ENCODE results near the gene DYNC1I1.

DYNC1I1 gene

DNA sequence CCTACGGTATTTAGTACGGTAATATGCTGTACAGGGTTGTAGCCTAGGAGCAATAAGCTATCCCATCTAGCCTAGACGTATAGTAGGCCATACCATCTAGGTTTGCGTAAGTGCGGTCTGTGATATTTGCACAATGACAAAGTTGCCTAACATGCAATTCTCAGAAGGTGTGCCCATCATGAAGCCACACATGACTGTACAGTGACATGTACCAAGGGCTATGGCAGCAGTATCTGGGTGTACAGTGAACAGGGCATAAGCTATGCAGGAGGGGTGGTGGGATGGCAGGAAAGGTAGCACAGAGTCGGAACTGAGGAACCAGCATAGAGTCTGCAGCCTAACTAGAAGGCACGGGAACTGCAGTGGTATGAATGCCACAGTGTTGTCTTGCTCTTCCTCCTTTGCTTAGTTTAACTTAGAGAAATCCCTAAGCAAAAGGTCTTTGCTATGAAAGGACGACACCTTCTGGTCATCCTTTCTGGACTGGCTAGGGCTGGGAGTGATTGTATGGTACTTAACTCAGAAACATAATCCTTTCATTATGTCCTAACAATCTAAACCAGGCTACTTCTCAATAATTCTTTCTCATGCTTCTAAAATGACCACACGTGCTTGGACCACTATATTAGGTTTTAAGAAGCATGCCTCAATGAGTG, 93.5 kb downstream of the DYNC1I1 start:
- peak; percentile 19 for DNase-seq

DNA sequence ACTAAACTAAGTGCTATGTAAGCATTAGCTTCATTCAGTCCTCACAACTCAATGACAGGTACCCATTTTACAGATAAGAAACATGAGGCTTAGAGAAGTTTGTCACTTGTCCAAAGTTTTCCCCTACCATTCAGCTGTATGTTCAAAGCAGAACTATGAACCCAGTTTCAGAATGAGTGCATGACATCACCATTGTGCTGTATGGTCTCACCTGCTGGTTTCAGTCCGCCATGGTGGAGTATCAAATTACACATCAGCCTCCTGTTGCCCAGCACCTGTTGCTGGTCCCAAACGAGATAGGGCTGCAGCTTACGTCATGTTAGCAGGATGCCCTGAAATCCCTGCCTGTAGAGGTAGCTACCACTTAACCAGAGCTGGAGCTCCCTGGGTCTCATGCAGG, 95.0 kb downstream of the DYNC1I1 start:
- peak; percentile 41 for DNase-seq

DNA sequence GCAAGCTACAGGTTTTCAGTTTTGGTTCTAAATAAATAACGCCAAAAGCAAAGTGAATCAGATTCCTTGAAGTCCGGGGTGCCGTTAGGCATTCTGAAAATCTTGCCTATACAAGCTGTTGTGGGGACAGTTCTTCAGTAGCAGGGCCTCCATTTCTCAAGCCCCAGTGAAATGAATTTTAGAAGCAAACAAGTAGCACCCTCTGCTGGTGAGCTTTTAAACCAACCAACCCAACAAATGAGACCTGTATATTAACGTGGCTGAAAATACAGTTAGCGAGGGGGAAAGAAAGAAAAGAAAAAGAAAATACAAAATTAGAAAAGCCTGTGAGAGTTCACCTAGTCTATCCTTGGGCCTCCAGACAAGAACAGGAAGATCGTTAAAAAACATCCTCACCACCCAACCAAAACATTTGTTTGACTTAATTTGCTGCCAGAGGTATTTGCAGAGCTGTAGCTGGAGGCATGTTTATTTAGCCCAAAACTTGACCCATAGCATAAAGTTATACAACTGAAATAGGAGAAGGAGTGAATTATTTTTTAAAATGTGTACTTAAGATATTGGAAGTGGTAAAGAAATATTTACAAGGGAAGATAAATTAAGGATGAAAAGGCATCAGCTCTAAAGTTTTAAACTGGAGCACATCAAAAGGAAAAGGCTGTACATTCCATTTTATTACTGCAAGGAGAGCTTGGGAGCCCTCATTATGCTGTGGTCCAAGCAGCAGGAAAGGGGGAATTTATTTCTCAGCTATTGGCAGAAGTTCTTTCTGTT, 98.9 kb downstream of the DYNC1I1 start:
- DNase-seq: peak; percentile 49

DNA sequence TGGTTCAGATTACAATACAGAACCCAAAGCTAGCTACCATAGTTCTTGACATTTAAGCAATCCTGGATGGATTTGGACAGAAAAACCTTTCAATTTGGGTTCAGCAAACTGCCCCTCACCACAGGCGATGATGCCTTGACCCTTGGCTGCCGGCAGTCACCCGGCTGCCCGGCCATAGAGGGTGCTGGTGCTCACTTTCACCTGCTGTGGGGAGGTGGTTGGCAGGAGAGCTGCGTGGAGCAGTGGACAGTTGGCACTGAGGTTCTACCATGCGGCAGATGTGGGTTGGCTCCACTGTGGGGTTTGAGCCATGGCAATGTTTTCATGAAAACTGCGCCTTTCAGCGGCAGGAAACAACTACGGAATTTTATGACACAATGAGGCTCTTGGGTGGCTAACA, 99.5 kb downstream of the DYNC1I1 start:
- no peak for DNase-seq

DNA sequence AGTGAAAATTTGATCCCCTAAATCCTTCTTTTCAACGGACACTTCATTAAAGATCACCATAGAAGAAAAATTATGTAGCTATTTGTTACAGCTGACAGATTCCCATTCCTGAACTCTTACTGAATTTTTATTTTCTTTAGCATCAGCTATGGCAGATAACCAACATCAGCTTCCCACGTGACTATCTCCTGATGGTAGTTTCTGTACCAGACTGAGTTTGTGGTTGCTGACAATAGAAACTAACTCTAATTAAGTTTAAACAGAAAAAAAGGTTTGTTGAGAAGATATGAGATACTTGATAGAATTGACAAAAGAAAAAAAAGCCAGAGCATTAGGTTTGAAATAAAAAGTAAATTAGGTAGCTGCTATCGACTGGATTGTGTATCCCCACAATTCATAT, 101.8 kb downstream of the DYNC1I1 start:
- no peak for DNase-seq

DNA sequence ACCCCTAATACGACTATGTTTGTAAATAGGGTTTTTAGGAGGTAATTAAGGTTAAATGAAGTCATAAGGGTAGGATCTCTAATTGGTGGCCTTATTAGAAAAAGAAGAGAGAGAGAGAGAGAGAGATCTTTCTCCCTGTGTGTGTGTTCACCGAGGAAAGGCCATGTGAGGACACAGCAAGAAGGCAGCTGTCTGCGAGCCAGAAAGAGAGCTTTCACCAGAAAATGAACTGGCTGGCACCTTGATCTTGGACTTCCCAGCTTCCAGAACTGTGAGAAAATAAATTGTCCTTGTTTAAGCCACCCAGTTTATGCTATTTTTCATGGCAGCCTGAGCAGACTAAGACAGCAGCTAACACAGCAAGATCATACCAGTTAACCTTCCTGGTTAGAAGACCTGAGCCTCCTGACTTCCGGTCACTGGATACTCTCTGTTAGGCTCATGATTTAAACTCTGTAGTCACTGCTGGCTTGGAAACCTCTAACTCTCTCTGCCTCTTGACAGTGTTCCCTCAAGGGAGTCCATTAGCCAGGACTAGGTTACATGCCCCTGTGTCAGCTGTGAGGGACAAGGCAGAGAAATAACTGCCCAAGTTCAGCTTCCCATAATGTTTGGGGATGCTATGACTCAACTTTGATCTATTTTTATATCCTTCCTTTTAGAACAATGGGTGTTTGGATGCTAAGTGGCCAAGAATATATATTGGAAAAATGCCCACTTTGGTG, 102.3 kb downstream of the DYNC1I1 start:
- no peak for DNase-seq

DNA sequence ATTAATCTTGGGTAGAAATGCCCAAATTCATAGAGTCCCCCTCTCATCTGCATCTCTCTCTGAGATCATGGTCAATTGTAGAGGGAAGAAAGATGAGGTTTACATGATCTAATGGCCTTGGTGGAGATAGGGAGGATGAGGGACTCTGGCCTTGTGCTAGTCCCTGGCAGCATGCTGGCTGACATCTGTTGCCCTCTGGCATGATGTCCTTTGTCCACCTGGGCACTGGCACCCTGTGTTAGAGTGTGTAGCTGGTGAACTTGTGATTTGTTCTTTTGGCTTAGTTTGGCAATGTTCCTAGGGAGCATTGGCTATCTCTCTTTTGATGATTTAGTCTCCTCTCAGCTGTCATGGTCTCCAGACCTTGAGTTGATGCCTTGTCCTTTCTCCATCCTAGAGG, 103.2 kb downstream of the DYNC1I1 start:
- no peak for DNase-seq

DNA sequence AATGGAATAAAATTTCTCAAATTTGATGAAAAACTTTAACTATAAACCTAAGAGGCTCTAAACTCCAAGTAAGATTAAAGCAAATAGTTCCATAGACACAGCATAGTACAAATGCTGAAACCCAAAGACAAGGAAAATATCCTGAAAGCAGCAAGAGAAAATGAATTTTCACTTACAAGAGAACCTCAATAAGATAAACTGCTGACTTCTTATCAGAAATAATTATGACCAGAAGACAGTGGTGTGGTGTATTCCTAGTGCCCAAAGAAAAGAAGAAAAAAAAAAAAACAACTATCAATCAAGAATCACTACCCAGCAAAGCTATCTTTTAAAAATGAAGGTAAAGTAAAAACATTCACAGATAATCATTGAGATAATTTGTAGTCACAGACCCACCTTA, 106.3 kb downstream of the DYNC1I1 start:
- no peak for DNase-seq

DNA sequence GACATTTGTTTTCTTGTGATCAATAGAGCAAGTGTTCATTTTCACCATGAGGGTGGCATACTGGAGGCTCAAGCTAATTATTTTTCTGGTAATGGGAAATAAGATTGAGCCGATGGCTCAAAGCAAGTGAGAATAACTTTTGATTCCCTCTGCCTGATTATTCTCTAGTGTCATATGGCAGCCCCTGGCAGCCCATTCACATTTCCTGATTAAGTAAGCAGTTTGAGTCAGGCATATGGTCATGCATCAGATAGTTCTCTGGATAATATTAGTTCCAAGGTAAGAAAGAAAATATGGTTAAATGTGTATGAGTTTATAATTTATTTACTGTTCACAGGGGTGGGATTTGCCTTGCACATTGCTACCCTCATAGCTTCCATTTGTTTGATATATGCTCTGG, 109.2 kb downstream of the DYNC1I1 start:
- DNase-seq: no peak

DNA sequence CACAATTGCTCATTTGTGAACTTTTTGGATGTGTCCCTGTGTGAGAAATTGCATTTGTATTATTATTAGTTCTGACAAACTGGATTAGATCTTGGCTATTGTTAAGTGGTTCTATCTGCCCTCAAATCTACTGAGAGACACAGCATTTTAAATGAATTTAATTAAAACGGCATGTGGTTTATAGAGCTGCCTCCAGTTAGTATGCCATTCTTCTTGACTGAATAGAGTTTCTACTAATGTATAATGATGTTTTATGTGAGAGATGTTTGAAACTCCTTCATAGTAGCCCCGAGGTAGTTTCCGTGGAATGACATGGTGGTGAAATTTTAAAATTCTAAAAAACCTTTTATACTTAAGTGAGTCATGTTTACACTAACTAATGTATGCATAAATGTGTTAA, 110.9 kb downstream of the DYNC1I1 start:
- no peak for DNase-seq

DNA sequence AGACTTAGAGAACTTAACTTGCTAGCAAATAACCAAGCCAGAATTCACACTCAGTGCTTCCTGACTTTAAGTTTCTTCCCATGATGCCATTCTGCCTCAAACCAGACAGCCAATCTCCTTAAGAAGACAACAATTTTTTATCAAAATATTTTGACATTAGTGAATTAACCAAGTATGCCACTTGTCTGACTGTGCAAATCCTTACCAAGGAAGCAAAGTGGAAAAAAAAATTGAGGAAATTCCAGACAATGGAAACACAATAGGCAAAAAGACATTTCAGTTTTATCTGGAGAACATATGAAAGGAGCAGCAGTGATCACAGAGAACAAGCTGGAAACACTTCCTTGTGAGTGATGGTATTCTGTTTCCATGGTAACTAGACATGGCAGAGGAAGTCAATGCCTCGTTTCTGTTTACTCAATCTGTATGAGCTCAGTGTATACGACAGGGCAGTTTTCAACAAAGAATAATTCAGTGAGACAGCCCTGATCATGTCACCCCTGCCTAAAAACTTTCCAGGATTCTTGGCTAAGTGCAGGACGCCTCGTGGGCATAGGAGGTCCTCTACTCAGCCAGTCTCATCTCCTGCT, 114.2 kb downstream of the DYNC1I1 start:
- DNase-seq: no peak

DNA sequence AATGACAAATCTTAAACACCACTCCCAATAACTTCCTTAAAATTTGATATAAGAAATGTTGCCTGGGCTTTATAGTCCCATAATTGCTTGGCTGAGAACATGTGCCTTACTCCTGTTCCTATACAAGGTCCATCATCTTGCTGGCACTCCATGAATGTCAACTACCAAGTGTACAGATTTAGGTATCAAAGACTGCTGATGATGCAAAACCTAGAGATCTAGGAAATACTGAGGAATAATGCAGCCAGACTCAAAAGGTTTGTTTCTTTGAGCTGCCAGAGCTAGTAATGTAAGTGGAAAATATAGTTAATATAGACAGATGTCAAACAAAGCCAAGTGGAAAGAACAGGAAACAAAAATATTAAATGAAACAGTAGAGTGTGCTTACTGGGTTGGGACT, 121.1 kb downstream of the DYNC1I1 start:
- no peak for DNase-seq

DNA sequence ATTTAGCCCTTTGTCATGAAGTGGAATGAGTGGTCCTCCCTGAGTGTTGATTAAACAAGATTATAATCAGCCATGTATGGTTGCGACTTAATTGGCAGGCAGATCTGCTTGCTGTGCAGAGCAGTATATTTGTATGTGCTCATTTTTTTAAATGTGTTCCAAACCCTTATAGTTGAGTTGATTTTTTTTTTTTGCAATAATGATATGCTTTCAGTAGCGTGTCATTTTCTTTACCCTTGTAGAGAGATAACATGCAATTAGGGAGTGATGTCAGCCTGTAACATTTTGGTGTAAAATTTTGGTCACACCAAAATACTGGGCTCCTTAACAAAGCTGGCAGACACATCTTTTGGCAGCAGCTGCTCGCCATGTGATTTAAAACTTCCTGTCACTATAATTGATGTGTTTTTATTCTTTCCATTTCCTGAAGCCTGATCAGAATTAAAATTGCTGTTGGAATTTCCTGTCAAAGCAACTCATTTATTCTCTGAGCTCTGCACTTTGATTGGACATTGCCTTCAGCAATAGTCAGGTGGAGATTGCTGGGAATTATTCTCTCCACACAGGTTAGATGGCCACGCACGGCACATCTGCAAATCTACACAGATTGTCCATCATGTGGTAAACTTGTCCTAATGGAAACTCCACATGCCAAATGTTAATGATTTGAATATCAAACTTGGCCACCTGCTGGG, 125.3 kb downstream of the DYNC1I1 start:
- DNase-seq: no peak

DNA sequence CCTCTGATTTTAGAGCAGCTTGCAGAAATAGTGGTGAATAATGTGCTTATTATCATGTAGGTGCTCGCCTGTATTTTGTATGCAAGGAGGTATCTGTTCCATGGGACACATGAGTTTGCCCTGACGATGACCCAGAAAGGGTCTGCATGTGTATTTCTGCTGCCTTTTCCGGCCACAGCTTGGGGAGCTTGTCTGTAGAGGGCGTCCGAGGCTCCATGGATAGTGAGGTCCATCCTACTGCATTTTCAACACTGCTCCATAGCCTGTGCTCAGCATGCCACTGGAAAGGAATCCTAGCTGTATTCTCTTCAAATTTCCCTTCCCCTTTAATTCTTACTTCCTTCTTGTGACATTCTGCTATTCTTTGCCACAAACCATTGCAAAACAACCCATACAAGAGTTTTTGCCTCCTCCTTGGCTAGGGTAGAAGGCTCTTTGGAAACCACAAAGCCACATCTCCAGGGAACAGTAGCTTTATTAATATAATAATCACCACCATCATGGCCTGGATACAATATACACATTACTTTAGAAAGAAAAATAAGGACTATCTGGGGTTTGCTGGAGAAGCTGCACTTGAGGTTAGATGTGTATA, 127.7 kb downstream of the DYNC1I1 start:
- no peak for DNase-seq

DNA sequence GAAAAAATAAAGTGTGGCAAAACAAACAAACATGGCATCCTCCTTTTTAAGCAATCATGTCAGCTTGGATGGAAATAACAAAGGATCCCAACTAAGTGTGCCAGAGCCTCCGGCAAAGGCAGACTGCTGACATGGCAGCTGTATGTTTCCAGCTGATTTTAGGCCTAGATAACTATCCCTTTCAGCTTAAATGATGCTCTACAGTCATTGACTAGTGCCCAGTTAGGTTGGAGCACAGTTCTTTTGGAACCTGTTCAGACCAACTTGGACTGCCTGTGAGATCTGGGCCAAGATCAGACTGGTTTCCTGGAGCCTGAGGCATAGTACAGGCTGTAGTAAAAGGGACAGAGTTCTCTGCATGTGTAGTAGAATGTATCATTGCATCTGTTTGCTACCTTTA, 128.7 kb downstream of the DYNC1I1 start:
- no peak for DNase-seq

DNA sequence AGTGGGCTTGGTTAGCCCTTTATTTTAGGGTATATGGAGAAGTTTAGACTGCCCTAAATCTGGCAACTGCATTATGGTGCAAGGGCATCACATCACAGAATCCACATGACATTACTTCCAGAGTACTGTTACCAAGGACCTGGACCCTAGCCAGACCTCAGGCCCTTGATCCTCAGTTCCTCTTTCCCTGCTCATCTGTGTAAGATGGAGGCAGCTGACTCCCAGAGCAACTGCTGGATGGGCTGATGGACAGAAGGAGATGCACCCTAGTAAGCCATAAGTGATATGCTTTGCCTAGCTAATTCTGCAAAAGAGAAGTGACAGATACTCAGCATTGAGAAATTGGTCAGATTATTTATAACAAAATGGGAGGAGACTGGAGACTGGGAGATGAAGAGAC, 131.7 kb downstream of the DYNC1I1 start:
- peak; percentile 15 for DNase-seq

DNA sequence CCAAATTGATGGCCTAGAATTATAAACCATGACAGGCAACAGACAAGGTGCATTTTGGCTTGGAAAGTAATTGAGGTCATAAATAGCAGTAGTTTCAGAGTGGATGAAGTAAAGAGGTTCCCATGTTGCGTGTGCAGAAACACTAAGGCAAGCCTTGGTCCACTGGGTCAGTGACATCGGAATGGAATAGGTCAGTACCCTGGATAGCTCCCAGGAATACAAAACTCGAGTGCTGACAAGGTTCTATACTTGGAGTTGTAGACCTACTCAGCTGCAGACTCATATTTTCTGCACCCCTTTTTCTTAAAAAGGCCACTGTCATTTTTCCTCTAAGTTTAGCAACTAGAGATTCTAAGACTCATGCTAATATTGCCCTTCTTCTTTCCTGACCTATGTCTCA, 132.8 kb downstream of the DYNC1I1 start:
- peak; percentile 11 for DNase-seq

DNA sequence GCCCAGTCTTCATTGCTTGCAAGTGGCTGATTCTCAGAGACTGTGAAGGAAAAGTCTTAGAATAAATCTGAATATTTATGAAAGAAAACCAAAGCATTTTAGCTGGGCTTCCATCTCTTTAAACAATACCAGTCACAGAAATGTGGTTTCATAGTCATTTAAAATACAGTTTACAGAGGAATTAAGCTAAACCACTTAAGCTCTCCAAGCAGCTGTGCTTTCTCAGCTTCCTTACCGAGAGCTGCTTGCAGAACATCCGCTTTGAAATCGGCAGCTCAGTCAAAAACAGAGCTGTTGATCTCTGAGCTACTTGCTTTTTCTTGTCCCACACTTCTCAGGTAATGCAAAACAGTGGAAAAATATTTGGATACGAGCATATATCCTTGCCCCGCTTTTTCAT, 134.5 kb downstream of the DYNC1I1 start:
- DNase-seq: no peak

DNA sequence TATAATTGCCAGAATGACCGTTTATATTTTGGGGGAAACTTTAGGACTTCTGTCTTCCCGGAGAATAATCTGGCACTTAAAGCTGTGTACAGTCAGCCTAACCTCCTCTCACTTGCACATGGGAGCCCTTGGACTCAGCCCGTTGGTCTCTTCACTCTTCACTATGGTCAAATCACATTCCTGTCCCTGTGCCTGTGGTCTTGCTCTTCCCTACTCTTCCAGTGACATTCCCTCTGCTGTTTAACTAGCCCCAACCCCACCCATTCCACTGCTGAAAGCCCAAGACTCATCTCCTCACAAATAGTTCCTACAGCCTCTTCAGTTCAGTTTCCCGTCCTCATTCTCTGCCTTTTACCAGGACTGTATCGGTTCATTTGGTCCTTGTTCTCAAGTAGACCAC, 135.0 kb downstream of the DYNC1I1 start:
- no peak for DNase-seq

DNA sequence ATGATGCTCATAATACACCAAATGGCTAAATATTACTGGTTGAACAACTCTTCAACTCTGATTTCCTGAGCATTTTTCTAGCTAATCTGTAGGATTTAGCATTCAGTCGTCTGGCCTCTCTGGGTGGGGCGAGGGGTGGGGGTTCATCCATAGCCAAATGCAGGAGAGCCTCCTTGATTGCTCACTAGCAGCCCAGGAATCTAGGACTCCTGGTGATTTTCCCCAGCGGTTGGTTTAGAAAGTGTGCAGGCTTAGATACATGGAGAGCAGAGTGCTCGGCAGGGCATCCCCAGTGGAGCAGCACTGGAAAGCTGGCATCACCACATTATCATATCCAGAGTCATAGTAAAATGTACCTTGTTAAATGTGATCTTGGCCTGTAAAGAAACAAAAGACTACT, 136.1 kb downstream of the DYNC1I1 start:
- no peak for DNase-seq

DNA sequence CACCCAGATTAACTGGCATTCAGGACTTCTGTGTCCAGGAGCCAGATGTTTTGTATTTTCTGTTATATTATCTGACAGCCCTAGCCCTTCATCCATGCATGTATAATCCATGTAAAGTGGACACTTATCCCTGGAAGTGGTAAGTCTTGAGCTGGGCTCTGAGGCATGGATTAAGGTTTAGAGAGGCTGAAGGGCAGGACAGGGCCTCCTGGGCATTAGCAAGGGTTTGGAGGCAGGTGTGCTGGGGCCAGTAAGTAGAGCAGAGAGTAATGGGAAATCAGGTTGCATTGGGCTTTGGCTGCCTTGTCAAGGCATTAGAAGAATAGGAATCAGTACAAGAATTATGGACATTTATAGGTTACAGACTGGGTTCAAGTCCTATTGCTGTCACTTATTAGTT, 138.0 kb downstream of the DYNC1I1 start:
- DNase-seq: no peak

DNA sequence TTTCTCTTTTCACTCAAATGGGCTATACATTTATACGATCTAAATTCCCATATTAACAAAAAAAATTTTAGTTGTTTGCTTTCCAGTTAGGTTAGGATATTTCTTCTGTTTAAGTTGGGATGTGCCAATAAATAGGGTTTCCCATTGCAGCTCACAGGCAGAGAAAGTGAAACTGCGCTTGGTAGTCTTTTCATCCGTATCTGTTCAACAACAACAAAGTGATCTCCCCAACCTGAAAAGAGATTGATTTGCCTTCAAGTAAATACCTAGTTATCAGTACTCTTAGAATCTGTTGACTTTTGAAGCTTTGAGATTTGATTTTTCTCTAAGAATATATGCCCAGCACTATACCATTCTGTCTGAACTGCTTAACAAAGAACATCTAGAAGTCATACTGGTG, 143.4 kb downstream of the DYNC1I1 start:
- DNase-seq: no peak

Data from RPMI8226 (cell line).